Ishikawa (cell line): ENCODE data around the gene NKIRAS1.

Experiments
- CEBPB ChIP-seq: IDR thresholded peaks from 2 replicates; pipeline ENCODE4 v1.6.1; 2012
- CREB1 ChIP-seq: IDR thresholded peaks from 2 replicates; pipeline ENCODE4 v1.6.1; 2012; ENCODE audit warnings: low read depth
- EGR1 ChIP-seq: IDR thresholded peaks from 2 replicates; pipeline ENCODE4 v1.6.1; 2012
- EP300 ChIP-seq: IDR thresholded peaks from 2 replicates; pipeline ENCODE4 v1.6.1; 2012; ENCODE audit warnings: borderline replicate concordance
- FOXM1 ChIP-seq: IDR thresholded peaks from 2 replicates; pipeline ENCODE4 v1.6.1; 2012; ENCODE audit warnings: low read depth, borderline replicate concordance
- MAX ChIP-seq: IDR thresholded peaks from 2 replicates; pipeline ENCODE4 v1.6.1; 2012
- NFIC ChIP-seq: IDR thresholded peaks from 2 replicates; pipeline ENCODE4 v1.6.1; 2012
- RAD21 ChIP-seq: IDR thresholded peaks from 2 replicates; pipeline ENCODE4 v1.6.1; 2012; ENCODE audit warnings: low read depth
- TAF1 ChIP-seq: IDR thresholded peaks from 2 replicates; pipeline ENCODE4 v1.6.1; 2012; ENCODE audit warnings: low read depth, mild to moderate bottlenecking
- TCF12 ChIP-seq: IDR thresholded peaks from 2 replicates; pipeline ENCODE4 v1.6.1; 2012; ENCODE audit warnings: low read depth
- TEAD4 ChIP-seq: IDR thresholded peaks from 2 replicates; pipeline ENCODE4 v1.6.1; 2012
- YY1 ChIP-seq: IDR thresholded peaks from 2 replicates; pipeline ENCODE4 v1.6.1; 2012; ENCODE audit warnings: low read depth
- ZBTB7A ChIP-seq: IDR thresholded peaks from 2 replicates; pipeline ENCODE4 v1.6.1; 2012; ENCODE audit warnings: low read depth
- TF ChIP-seq, protein P1 (sequence below): IDR thresholded peaks from 2 replicates; pipeline ENCODE4 v1.6.1; 2012
- TF ChIP-seq, protein P2 (sequence below): IDR thresholded peaks from 2 replicates; pipeline ENCODE4 v1.6.1; 2012; ENCODE audit warnings: low read depth, mild to moderate bottlenecking

NKIRAS1 gene

DNA sequence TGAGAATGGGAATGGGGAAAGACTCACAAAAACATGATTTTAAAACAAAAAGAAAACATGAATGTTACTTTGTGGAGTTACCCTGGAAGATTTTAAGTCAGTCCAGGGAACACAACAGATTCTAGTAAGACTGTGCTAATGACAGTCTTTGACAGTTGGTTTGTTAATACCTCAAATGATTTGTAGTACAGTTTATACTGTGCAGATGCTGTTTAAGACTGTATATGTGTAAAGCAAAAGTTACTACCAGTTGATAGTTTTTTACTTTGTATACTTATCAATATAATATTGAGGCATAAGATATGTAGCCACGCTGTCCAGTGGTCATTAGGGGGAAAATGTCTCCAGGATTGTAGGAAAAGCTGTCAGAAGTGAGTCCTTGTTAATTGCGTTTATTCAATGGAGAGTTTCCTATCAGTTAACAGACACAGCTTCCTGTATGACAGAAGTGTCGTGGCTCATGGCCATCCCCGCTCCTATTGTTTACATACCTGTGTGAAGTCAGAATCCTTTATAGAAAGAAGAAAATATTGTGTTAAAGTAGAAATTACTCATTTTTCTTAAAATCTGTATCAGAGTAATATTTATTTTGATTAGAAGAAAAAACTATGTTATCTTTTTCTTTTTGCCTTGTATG is 36.0 kb downstream of the NKIRAS1 start:
- TF ChIP-seq FOXM1 = no peak

DNA sequence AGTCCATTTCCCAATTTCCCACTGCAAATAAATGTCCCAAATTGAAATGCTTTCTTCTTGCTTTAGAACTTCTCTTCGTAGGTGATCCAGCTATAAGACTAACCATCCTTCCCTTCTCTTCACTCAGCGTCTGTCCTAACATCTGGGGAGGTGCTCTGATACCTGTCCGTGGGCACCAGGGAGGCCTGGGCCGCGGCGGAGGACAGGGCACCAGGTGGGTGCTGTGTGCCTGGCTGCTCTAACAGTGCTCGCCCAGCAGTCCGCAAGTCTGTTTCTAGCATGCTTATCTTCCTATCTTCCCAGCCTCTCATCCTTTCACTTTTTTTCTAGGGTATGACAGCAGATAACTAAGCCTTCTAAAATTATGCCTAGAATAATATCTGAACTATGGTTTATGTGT is 37.3 kb downstream of the NKIRAS1 start:
- no peak for TF ChIP-seq TCF12
- TF ChIP-seq MAX = no peak
- no peak for TF ChIP-seq NFIC
- no peak for TF ChIP-seq CEBPB
- TF ChIP-seq, protein P1, sequence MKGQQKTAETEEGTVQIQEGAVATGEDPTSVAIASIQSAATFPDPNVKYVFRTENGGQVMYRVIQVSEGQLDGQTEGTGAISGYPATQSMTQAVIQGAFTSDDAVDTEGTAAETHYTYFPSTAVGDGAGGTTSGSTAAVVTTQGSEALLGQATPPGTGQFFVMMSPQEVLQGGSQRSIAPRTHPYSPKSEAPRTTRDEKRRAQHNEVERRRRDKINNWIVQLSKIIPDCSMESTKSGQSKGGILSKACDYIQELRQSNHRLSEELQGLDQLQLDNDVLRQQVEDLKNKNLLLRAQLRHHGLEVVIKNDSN = no peak
- no peak for TF ChIP-seq EGR1
- no peak for TF ChIP-seq RAD21
- TF ChIP-seq EP300 = no peak
- TF ChIP-seq ZBTB7A = no peak
- TF ChIP-seq TEAD4 = no peak
- TF ChIP-seq FOXM1 = no peak
- TF ChIP-seq, protein P2, sequence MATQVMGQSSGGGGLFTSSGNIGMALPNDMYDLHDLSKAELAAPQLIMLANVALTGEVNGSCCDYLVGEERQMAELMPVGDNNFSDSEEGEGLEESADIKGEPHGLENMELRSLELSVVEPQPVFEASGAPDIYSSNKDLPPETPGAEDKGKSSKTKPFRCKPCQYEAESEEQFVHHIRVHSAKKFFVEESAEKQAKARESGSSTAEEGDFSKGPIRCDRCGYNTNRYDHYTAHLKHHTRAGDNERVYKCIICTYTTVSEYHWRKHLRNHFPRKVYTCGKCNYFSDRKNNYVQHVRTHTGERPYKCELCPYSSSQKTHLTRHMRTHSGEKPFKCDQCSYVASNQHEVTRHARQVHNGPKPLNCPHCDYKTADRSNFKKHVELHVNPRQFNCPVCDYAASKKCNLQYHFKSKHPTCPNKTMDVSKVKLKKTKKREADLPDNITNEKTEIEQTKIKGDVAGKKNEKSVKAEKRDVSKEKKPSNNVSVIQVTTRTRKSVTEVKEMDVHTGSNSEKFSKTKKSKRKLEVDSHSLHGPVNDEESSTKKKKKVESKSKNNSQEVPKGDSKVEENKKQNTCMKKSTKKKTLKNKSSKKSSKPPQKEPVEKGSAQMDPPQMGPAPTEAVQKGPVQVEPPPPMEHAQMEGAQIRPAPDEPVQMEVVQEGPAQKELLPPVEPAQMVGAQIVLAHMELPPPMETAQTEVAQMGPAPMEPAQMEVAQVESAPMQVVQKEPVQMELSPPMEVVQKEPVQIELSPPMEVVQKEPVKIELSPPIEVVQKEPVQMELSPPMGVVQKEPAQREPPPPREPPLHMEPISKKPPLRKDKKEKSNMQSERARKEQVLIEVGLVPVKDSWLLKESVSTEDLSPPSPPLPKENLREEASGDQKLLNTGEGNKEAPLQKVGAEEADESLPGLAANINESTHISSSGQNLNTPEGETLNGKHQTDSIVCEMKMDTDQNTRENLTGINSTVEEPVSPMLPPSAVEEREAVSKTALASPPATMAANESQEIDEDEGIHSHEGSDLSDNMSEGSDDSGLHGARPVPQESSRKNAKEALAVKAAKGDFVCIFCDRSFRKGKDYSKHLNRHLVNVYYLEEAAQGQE = no peak
- TF ChIP-seq CREB1 = no peak
- TF ChIP-seq TAF1 = no peak
- no peak for TF ChIP-seq YY1

DNA sequence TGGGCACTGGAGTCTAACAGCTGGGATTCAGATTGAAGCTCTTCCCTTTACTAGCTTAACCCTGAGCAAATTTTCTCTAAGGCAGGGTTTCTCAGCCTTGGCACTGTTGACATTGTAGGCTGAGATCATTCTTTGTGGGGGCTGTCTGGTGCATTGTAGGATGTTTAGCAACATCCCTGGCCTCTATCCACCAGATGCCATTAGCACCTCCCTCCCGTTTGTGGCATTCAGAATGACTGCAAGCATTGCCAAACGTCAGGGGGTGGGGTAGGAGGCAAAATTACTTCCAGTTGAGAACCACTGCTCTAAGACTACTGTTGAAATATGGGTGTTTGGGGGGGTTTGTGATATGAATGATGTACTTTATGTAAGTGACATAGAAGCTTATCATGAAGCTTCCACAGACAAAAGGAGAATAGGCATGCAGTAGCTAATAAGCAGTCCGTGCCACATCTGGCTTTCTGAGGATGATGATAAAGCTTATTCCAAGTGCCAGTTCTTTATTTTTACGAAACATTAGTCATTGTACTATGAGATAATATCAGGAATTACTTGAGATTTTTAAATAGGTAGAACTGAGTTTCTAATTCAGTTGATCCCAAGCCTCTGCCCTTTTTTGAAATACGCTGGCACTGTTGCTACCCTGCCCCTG is 39.3 kb downstream of the NKIRAS1 start:
- TF ChIP-seq NFIC (0 out of 2 replicates have a peak, but pooled peaks have one; percentile 19), YY1 (no peak), TEAD4 (no peak), EGR1 (no peak), TCF12 (no peak), CREB1 (no peak), EP300 (no peak), CEBPB (peak; percentile 45; the same call in 1 of the 2 replicates)
- TF ChIP-seq, protein P2 = no peak

GRCh38 chr3:23876923-23877322 is 39.9 kb downstream of the NKIRAS1 start:
- TF ChIP-seq TAF1 (no peak), RAD21 (no peak), TCF12 (no peak), NFIC (no peak), TEAD4 (no peak), FOXM1 (no peak), MAX (no peak), CREB1 (no peak), EP300 (no peak), ZBTB7A (no peak), EGR1 (no peak), YY1 (no peak), CEBPB (no peak)
- TF ChIP-seq, protein P2 = no peak
- TF ChIP-seq, protein P1 = no peak
